WERI-Rb-1 (cell line): ENCODE data around the gene COL4A4.

ENCODE experiments used
- DNase-seq: peaks from one replicate; pipeline ENCODE4 v3.0.0-alpha.2; 2020
- H3K27ac ChIP-seq: fragments of 250-450 bp; sonication (Bioruptor Pico); 2 replicates; pipeline ENCODE4 v1.5.1; 2020; ENCODE audit warnings: mild to moderate bottlenecking, moderate library complexity
- H3K27me3 ChIP-seq: fragments of 250-450 bp; sonication (Bioruptor Pico); 2 replicates; pipeline ENCODE4 v1.5.1; 2021; ENCODE audit warnings: mild to moderate bottlenecking, low read depth, moderate library complexity; ENCODE audit not compliant: insufficient read depth, severe bottlenecking
- H3K36me3 ChIP-seq: fragments of 250-450 bp; sonication (Bioruptor Pico); 2 replicates; pipeline ENCODE4 v1.5.1; 2020; ENCODE audit warnings: mild to moderate bottlenecking, moderate library complexity
- H3K4me3 ChIP-seq: 2 replicates; pipeline ENCODE4 v1.5.1; 2011; ENCODE audit warnings: low read depth, mild to moderate bottlenecking, control low read depth, low read length
- H3K9me3 ChIP-seq: fragments of 250-450 bp; sonication (Bioruptor Pico); 2 replicates; pipeline ENCODE4 v1.5.1; 2021; ENCODE audit warnings: mild to moderate bottlenecking, moderate library complexity; ENCODE audit not compliant: severe bottlenecking
- TF ChIP-seq, protein P1 (sequence below): IDR thresholded peaks from 2 replicates; pipeline ENCODE4 v1.5.1; 2011; ENCODE audit warnings: low read depth, mild to moderate bottlenecking, control low read depth, inconsistent platforms, low read length

The COL4A4 gene

DNA sequence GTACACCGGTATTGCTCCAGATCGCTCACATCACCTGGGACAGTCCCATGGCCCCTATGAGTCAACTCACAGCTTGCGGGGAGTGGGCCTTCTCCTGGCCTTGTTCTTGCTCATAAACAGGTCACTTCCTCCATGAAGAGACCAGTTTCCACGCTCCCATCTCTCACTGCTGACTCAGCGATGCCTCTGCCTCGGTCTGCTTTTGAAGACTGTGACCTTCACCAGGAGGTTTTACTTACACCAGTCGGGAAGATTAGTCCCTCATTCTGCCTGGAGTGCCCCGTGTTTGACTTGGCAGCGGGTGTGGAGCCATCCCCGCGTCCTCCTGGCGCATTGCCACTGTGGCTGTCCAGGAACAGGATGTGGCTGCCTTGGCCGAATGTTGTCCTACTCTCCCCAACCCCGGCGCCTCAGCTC, 168.4 kb downstream of the COL4A4 start:
- Histone ChIP-seq H3K4me3 (no peak overlapping the region), H3K27ac (no peak overlapping the region), H3K27me3 (no peaks in the 10 kb centered on the region), H3K9me3 (no peaks in the 10 kb centered on the region), H3K36me3 (no peaks in the 10 kb centered on the region)
- TF ChIP-seq, protein P1, sequence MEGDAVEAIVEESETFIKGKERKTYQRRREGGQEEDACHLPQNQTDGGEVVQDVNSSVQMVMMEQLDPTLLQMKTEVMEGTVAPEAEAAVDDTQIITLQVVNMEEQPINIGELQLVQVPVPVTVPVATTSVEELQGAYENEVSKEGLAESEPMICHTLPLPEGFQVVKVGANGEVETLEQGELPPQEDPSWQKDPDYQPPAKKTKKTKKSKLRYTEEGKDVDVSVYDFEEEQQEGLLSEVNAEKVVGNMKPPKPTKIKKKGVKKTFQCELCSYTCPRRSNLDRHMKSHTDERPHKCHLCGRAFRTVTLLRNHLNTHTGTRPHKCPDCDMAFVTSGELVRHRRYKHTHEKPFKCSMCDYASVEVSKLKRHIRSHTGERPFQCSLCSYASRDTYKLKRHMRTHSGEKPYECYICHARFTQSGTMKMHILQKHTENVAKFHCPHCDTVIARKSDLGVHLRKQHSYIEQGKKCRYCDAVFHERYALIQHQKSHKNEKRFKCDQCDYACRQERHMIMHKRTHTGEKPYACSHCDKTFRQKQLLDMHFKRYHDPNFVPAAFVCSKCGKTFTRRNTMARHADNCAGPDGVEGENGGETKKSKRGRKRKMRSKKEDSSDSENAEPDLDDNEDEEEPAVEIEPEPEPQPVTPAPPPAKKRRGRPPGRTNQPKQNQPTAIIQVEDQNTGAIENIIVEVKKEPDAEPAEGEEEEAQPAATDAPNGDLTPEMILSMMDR, result no peak
- no peak for DNase-seq

DNA sequence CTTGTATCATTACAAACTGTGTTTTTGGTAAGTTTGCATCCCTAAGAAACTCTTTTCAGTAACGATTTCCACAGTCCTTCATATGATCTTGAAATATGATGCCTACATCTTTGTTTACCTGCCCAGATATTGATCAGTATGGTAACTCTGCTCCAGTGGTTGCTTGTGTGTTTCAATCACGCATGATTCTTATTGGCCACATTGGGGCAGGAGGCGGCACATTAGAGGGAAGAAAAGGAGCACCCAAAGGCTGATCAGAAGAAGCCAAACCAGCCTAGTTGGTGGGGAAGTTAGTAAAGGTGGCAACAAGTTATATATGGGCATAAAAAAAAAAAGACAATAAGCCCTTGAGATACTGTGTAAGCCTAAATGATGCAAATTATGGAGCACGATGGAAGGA, 169.2 kb downstream of the COL4A4 start:
- Histone ChIP-seq H3K4me3 (no peak overlapping the region), H3K36me3 (no peaks in the 10 kb centered on the region), H3K9me3 (no peaks in the 10 kb centered on the region), H3K27ac (no peak overlapping the region), H3K27me3 (no peaks in the 10 kb centered on the region)
- TF ChIP-seq, protein P1, result no peak
- no peak for DNase-seq

DNA sequence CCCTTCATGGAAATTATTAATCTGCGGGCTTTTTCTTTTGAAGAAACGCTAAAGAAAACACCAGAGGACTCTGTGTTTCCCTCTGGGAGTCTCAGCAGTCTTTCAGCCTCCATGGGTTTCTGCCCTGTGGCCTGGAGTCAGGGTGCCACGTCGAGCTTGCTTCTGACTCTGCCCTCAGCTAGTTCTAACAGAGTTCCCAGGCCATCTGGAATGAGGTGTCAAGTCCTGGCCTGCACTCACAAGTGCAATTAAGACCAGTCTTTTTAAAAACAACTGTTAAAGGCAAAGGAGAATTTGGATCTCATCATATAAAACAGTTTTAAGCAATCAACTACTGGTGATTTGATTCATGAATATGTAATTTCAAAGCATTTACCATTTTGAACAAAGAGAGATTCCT, 170.8 kb downstream of the COL4A4 start:
- TF ChIP-seq, protein P1, result no peak
- H3K36me3 ChIP-seq, result no peaks in the 10 kb centered on the region
- no peaks in the 10 kb centered on the region for H3K27me3 ChIP-seq
- no peak for DNase-seq
- H3K4me3 ChIP-seq, result no peak overlapping the region
- no peaks in the 10 kb centered on the region for H3K9me3 ChIP-seq
- H3K27ac ChIP-seq, result no peak overlapping the region

DNA sequence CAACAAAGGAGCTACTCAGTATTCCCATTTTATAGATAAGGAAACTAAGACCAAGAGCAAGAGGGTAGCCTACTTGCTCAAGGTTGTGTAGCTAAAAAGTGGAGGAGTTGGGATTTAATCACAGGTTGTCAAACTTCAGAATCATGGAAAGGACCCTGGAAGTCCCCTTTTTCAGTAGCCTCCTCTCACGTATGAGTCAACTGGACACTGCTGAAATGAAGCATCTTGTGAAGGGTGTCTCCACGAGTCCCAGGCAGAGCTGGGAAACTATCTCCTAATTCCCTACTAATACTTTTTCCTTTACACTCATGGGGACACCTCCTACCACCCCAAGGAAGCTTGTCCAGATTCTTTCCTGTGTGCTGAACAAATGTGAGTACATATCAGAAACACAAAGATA, 172.3 kb downstream of the COL4A4 start:
- no peak for DNase-seq
- TF ChIP-seq, protein P1, result no peak
- no peaks in the 10 kb centered on the region for H3K27me3 ChIP-seq
- H3K9me3 ChIP-seq, result no peaks in the 10 kb centered on the region
- no peaks in the 10 kb centered on the region for H3K36me3 ChIP-seq
- H3K4me3 ChIP-seq, result no peak overlapping the region
- no peak overlapping the region for H3K27ac ChIP-seq

- Histone ChIP-seq H3K27me3 (no peaks in the 10 kb centered on the region), H3K27ac (no peak overlapping the region), H3K36me3 (no peaks in the 10 kb centered on the region), H3K9me3 (no peaks in the 10 kb centered on the region), H3K4me3 (no peak overlapping the region)
- no peak for DNase-seq
- TF ChIP-seq, protein P1, result no peak
Observed at GRCh38 chr2:226985583-226985946, 178.4 kb downstream of the COL4A4 start.

DNA sequence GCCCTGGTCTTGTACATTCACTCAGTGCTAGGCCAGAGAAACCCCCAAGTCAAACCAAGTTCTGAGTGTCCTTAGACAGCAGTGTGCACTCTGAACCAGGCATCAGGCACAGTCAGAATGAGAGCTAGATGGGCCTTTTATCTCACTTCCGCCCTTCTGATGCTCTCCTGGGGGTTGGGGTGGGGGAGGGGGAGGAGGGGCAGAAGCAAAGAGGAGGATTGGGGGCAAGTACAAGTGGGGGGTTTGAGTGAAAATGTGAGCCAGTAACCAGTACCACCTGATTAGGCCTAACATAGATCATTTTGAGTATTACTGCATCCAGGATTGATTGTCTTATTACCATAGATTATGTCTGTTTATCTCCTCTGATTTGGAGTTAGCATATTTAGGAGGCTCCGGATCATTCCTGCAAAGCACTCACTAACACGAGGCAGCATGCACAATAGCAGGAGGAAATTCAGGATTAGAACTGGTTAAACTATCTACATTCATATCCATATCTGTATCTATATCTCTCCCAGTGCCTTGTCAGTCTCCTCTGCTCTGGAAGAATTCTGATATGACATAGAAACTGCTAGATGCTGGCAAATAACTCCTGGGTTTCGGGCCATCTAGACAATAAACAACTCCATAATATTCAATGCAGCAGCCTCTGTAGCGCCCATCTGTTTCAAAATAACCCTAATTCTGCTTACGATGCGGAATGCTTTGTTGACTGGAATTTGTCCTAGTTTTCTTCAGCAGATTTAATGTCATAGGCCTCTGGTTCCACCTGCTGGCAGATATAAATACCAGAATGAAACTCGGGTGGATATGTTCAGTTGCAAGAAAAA, 179.0 kb downstream of the COL4A4 start:
- TF ChIP-seq, protein P1, result peak; percentile 47
- no peak overlapping the region for H3K27ac ChIP-seq
- H3K4me3 ChIP-seq, result no peak overlapping the region
- peak; percentile 42 for DNase-seq
- no peaks in the 10 kb centered on the region for H3K9me3 ChIP-seq
- H3K27me3 ChIP-seq, result no peaks in the 10 kb centered on the region
- H3K36me3 ChIP-seq, result no peaks in the 10 kb centered on the region
